Small intestine (tissue), 7 donors: ENCODE data around the gene NKAIN2. TPM values are rescaled to one million over a fixed set of nuclear protein-coding genes. Genes with fewer than 3 reads are reported as not detected.
"Not testable (repeated sequence)": the region's sequence is repeated elsewhere in the genome, so short reads cannot be mapped to it uniquely, and the experiment has no call there.

Experiments
- DNase-seq, 2 donors: peaks; one replicate each; pipeline versions ENCODE4 v3.0.0 to v3.0.0-alpha.2; 2013
- FAIRE-seq: peaks from 2 replicates; lab custom pipeline; 2012; peaks lifted over from hg19 to GRCh38; lab: Jason Lieb, UNC
- H3K27ac ChIP-seq, 3 donors: one replicate each; pipeline ENCODE4 v1.5.1; 2013; ENCODE audit warnings: low read length in 2 of 3, mild to moderate bottlenecking in 2 of 3, control low read depth in 1 of 3, inconsistent platforms in 1 of 3, low read depth in 1 of 3, moderate library complexity in 1 of 3
- H3K27me3 ChIP-seq, 3 donors: one replicate each; pipeline ENCODE4 v1.6.1; 2013; ENCODE audit warnings: low read length in 3 of 3, inconsistent platforms in 1 of 3; ENCODE audit not compliant: control insufficient read depth in 3 of 3, insufficient read depth in 3 of 3
- H3K36me3 ChIP-seq, 3 donors: one replicate each; pipeline ENCODE4 v1.6.1; 2013; ENCODE audit warnings: low read length in 3 of 3, inconsistent platforms in 1 of 3, low read depth in 1 of 3, mild to moderate bottlenecking in 1 of 3, moderate library complexity in 1 of 3; ENCODE audit not compliant: control insufficient read depth in 3 of 3, insufficient read depth in 2 of 3
- H3K4me1 ChIP-seq, 3 donors: one replicate each; pipeline ENCODE4 v1.6.1; 2013; ENCODE audit warnings: low read length in 2 of 3, inconsistent platforms in 1 of 3, low read depth in 1 of 3, mild to moderate bottlenecking in 1 of 3, moderate library complexity in 1 of 3; ENCODE audit not compliant: control insufficient read depth in 3 of 3, insufficient read depth in 2 of 3
- H3K4me3 ChIP-seq, 3 donors: one replicate each; pipeline ENCODE4 v1.5.1; 2013; ENCODE audit warnings: low read length in 3 of 3, control low read depth in 1 of 3, inconsistent platforms in 1 of 3, low read depth in 1 of 3, mild to moderate bottlenecking in 1 of 3, moderate library complexity in 1 of 3
- H3K9me3 ChIP-seq, 2 donors: one replicate each; pipeline ENCODE4 v1.6.1; 2013; ENCODE audit warnings: low read depth in 1 of 2, low read length in 1 of 2; ENCODE audit not compliant: control insufficient read depth in 2 of 2, insufficient read depth in 1 of 2
- WGBS, 3 donors: extraction: QIAGEN DNeasy Blood & Tissue Kit; methylation state at CpG; one replicate each; pipeline ENCODE4 v1.1.7; 2013; 5-methylcytosine and 5-hydroxymethylcytosine counted together
- polyA plus RNA-seq, 4 donors: library from polyadenylated mRNA; stranded (reverse) in 3 of 4; unstranded in 1 of 4; fragments of 200-250 nt in 3 of 4; fragments of 120-200 nt in 1 of 4; gene quantifications; one replicate each; pipeline versions ENCODE4 v1.2.1 to v1.2.3, GENCODE V29; 2013
- donor health status: healthy with polysubstance abuse.
- donor health status: control.
- donor health status: control.
- donor health status: Bipolar disorder and iron deficiency.
- donor health status: healthy.

The NKAIN2 gene
- polyA plus RNA-seq, 4 donors = 0.16 to 1.4 (median 0.19) TPM; not detected in 1

- Histone ChIP-seq H3K4me1 (no peaks in the 10 kb centered on the region), H3K27me3 (no peaks in the 10 kb centered on the region), H3K36me3 (no peaks in the 10 kb centered on the region), H3K9me3 (no peaks in the 10 kb centered on the region), H3K27ac (no peak overlapping the region), H3K4me3 (no peak overlapping the region)
- no peak for DNase-seq
- 56 to 64% (median 62%) methylated on average over 6 of the region's 6 CpGs for WGBS, 3 donors
- no peak for FAIRE-seq
These were observed 164.2 kb downstream of the NKAIN2 start for GRCh38 chr6:123967905-123968304.

- FAIRE-seq = no peak
- Histone ChIP-seq H3K27ac (no peak overlapping the region), H3K4me1 (no peaks in the 10 kb centered on the region)
These were observed 169.1 kb downstream of the NKAIN2 start for GRCh38 chr6:123972600-123973294.

GRCh38 chr6:123980311-123980710 is 176.6 kb downstream of the NKAIN2 start:
- DNase-seq = no peak
- no peaks in the 10 kb centered on the region for H3K9me3 ChIP-seq
- WGBS, 3 donors = 70 to 83% (median 70%) methylated on average over 2 of the region's 2 CpGs
- no peaks in the 10 kb centered on the region for H3K36me3 ChIP-seq
- H3K4me1 ChIP-seq = no peaks in the 10 kb centered on the region
- H3K27me3 ChIP-seq = no peaks in the 10 kb centered on the region
- H3K4me3 ChIP-seq = no peak overlapping the region
- FAIRE-seq = no peak
- H3K27ac ChIP-seq = no peak overlapping the region

More at GRCh38 chr6:123972600-123973294, 169.1 kb downstream of the NKAIN2 start:
- H3K4me3 ChIP-seq = no peak overlapping the region
- H3K27me3 ChIP-seq = no peaks in the 10 kb centered on the region
- H3K9me3 ChIP-seq = no peaks in the 10 kb centered on the region
- H3K36me3 ChIP-seq = no peaks in the 10 kb centered on the region
- DNase-seq = no peak

GRCh38 chr6:123986938-123987337 is 183.3 kb downstream of the NKAIN2 start:
- DNase-seq (no peak), FAIRE-seq (no peak)
- WGBS, 3 donors = 82 to 91% (median 83%) methylated on average over 4 of the region's 4 CpGs
- no peak overlapping the region for H3K4me3 ChIP-seq
- no peaks in the 10 kb centered on the region for H3K36me3 ChIP-seq
- no peak overlapping the region for H3K27ac ChIP-seq
- H3K9me3 ChIP-seq = no peaks in the 10 kb centered on the region
- H3K27me3 ChIP-seq = no peaks in the 10 kb centered on the region
- H3K4me1 ChIP-seq = no peaks in the 10 kb centered on the region

GRCh38 chr6:123989918-123990317 is 186.3 kb downstream of the NKAIN2 start:
- not testable (repeated sequence) for DNase-seq, H3K4me1 ChIP-seq, H3K27ac ChIP-seq, H3K4me3 ChIP-seq, H3K36me3 ChIP-seq, H3K27me3 ChIP-seq, FAIRE-seq, H3K9me3 ChIP-seq
- WGBS, 3 donors = 32 to 46% (median 34%) methylated on average over 5 of the region's 5 CpGs

GRCh38 chr6:123990376-123990775 is 186.7 kb downstream of the NKAIN2 start:
- Histone ChIP-seq H3K27me3 (no peaks in the 10 kb centered on the region), H3K4me3 (no peak overlapping the region), H3K9me3 (no peaks in the 10 kb centered on the region), H3K27ac (no peak overlapping the region), H3K36me3 (no peaks in the 10 kb centered on the region), H3K4me1 (no peaks in the 10 kb centered on the region)
- WGBS, 3 donors = 62 to 72% (median 69%) methylated on average over 2 of the region's 2 CpGs
- no peak for FAIRE-seq
- DNase-seq = no peak

GRCh38 chr6:123994168-123994567 is 190.5 kb downstream of the NKAIN2 start:
- Histone ChIP-seq H3K27me3 (no peaks in the 10 kb centered on the region), H3K4me3 (no peak overlapping the region), H3K36me3 (no peaks in the 10 kb centered on the region), H3K9me3 (no peaks in the 10 kb centered on the region), H3K27ac (no peak overlapping the region), H3K4me1 (no peaks in the 10 kb centered on the region)
- WGBS, 3 donors = 26 to 57% (median 54%) methylated on average over 3 of the region's 3 CpGs
- DNase-seq (no peak), FAIRE-seq (no peak)

- no peak overlapping the region for H3K27ac ChIP-seq
- H3K4me1 ChIP-seq = no peaks in the 10 kb centered on the region
- no peaks in the 10 kb centered on the region for H3K9me3 ChIP-seq
- 27 to 56% (median 31%) methylated on average over 4 of the region's 4 CpGs for WGBS, 3 donors
- H3K4me3 ChIP-seq = no peak overlapping the region
- DNase-seq (no peak), FAIRE-seq (no peak)
- H3K27me3 ChIP-seq = no peaks in the 10 kb centered on the region
- no peaks in the 10 kb centered on the region for H3K36me3 ChIP-seq
These were observed 191.4 kb downstream of the NKAIN2 start for GRCh38 chr6:123994891-123995635.
